GM12878 (cell line): ENCODE data around the gene ECM1. TPM values are rescaled to one million over a fixed set of nuclear protein-coding genes. Genes with fewer than 3 reads are reported as not detected.

ENCODE experiments used
- ATAC-seq: fragments of 200-7000 bp; cut with Tn5 transposase; 3 replicates; pipeline ENCODE4 v1.9.1; 2020; ENCODE audit warnings: mild to moderate bottlenecking, moderate library complexity
- BruUV-seq: library from RNA; stranded (reverse); fragments of 400-500 nt; replicated peaks from 2 replicates; lab custom pipeline; 2021; lab: Mats Ljungman, UMichigan
- CTCF ChIA-PET: fragments of 300-600 bp; sonication (Branson Sonifier 250); formaldehyde crosslinking; extraction: SDS; loops from one replicate; lab custom pipeline; 2021; ENCODE audit warnings: inconsistent platforms; lab: Yijun Ruan, JAX
- POLR2A ChIA-PET: fragments of 350-600 bp; formaldehyde crosslinking; extraction: SDS; loops from one replicate; lab custom pipeline; 2021; ENCODE audit warnings: inconsistent platforms; lab: Charles Lee
- RAD21 ChIA-PET: fragments of 300-600 bp; sonication (Branson Sonifier 250); formaldehyde crosslinking; loops from one replicate; lab custom pipeline; 2023; ENCODE audit warnings: antibody characterized with exemption; ENCODE audit not compliant: unreplicated experiment; lab: Charles Lee
- SMC1A ChIA-PET: fragments of 300-600 bp; sonication (Branson Sonifier 250); formaldehyde crosslinking; loops from one replicate; lab custom pipeline; 2023; ENCODE audit not compliant: unreplicated experiment, uncharacterized antibody; lab: Charles Lee
- DNase-seq: peaks from one replicate; pipeline ENCODE4 v3.0.0-alpha.2; 2011; ENCODE audit warnings: low read depth, low spot score
- FAIRE-seq: peaks from 3 replicates; lab custom pipeline; 2011; peaks lifted over from hg19 to GRCh38; lab: Jason Lieb, UNC
- H2AFZ ChIP-seq: 2 replicates; pipeline ENCODE4 v1.6.0; 2011; ENCODE audit warnings: low read depth, low read length, control low read depth; ENCODE audit not compliant: control insufficient read depth
- H3K27ac ChIP-seq: 2 replicates; pipeline ENCODE4 v1.5.1; 2011; ENCODE audit warnings: control low read depth; ENCODE audit not compliant: control insufficient read depth, insufficient read depth
- H3K27me3 ChIP-seq, 2 experiments: replicated peaks in 1 of 2; 2 replicates each; pipeline versions ENCODE4 v1.6.0 to v1.6.1; 2011; ENCODE audit warnings: low read length in 1 of 2; ENCODE audit not compliant: control insufficient read depth in 2 of 2, insufficient read depth in 2 of 2
- H3K36me3 ChIP-seq, 2 experiments: 2 replicates each; pipeline ENCODE4 v1.5.1; 2011; ENCODE audit warnings: low read length in 1 of 2; ENCODE audit not compliant: control insufficient read depth in 2 of 2, insufficient read depth in 2 of 2
- H3K4me1 ChIP-seq: 2 replicates; pipeline ENCODE4 v1.6.1; 2011; ENCODE audit warnings: mild to moderate bottlenecking, low read length, moderate library complexity, mixed read lengths; ENCODE audit not compliant: control insufficient read depth, insufficient read depth
- H3K4me2 ChIP-seq: 2 replicates; pipeline ENCODE4 v1.6.0; 2011; ENCODE audit warnings: control low read depth; ENCODE audit not compliant: control insufficient read depth, insufficient read depth
- H3K4me3 ChIP-seq: fragments of 200-600 bp; sonication (generic); 2 replicates; pipeline ENCODE4 v1.5.1; 2016
- H3K79me2 ChIP-seq: 2 replicates; pipeline ENCODE4 v1.6.0; 2011; ENCODE audit warnings: low read length; ENCODE audit not compliant: control insufficient read depth, insufficient read depth
- H3K9ac ChIP-seq: 2 replicates; pipeline ENCODE4 v1.8.0; 2011; ENCODE audit warnings: low read length, control low read depth, mixed read lengths; ENCODE audit not compliant: control insufficient read depth, insufficient read depth
- H3K9me3 ChIP-seq: replicated peaks from 3 replicates; pipeline ENCODE4 v1.5.1; 2011; ENCODE audit warnings: mild to moderate bottlenecking, low read length; ENCODE audit not compliant: control insufficient read depth, insufficient read depth
- H4K20me1 ChIP-seq: 2 replicates; pipeline ENCODE4 v1.6.0; 2011; ENCODE audit not compliant: control insufficient read depth, insufficient read depth
- BHLHE40 ChIP-seq, 2 experiments: fragments of 450-650 bp in 1 of 2; IDR thresholded peaks; 2 replicates each; pipeline ENCODE4 v1.6.1; 2011 to 2017; ENCODE audit warnings: low read depth in 2 of 2, borderline replicate concordance in 1 of 2, improper control_type of control experiment in 1 of 2, low read length in 1 of 2, mild to moderate bottlenecking in 1 of 2
- EGR1 ChIP-seq, 2 experiments: IDR thresholded peaks; 1 replicate in 1 of 2; 2 replicates in 1 of 2; pipeline ENCODE4 v1.6.1; 2011 to 2012; ENCODE audit warnings: low read depth in 2 of 2, low read length in 2 of 2, borderline replicate concordance in 1 of 2, mild to moderate bottlenecking in 1 of 2, moderate library complexity in 1 of 2
- IKZF1 ChIP-seq: fragments of 450-650 bp; conservative IDR thresholded peaks from 2 replicates; pipeline ENCODE4 v1.6.1; 2017; ENCODE audit warnings: antibody characterized with exemption, mild to moderate bottlenecking
- KAT2A ChIP-seq: conservative IDR thresholded peaks from 2 replicates; pipeline ENCODE4 v1.6.1; 2011; ENCODE audit warnings: low read depth, low read length; ENCODE audit not compliant: control insufficient read depth
- MEF2A ChIP-seq: IDR thresholded peaks from 2 replicates; pipeline ENCODE4 v1.6.1; 2011; ENCODE audit warnings: low read depth, mild to moderate bottlenecking, low read length, moderate library complexity; ENCODE audit not compliant: insufficient read depth
- NFYA ChIP-seq: IDR thresholded peaks from 2 replicates; pipeline ENCODE4 v1.6.1; 2011; ENCODE audit warnings: low read depth, mild to moderate bottlenecking, low read length, improper control_type of control experiment, borderline replicate concordance
- NFYB ChIP-seq: IDR thresholded peaks from 2 replicates; pipeline ENCODE4 v1.6.1; 2011; ENCODE audit warnings: low read depth, mild to moderate bottlenecking, low read length, improper control_type of control experiment, moderate library complexity; ENCODE audit not compliant: insufficient read depth
- RFX5 ChIP-seq: IDR thresholded peaks from 2 replicates; pipeline ENCODE4 v1.6.1; 2011; ENCODE audit warnings: low read depth, low read length, improper control_type of control experiment
- ZSCAN29 ChIP-seq: fragments of 450-650 bp; IDR thresholded peaks from 2 replicates; pipeline ENCODE4 v1.6.1; 2017; ENCODE audit warnings: mild to moderate bottlenecking, moderate library complexity
- WGBS: methylation state at CpG from one replicate; pipeline ENCODE4 v1.1.6; 2016; ENCODE audit warnings: low lambda C conversion rate; ENCODE audit not compliant: insufficient replicate concordance, insufficient coverage; ENCODE audit errors: missing lambda C conversion rate; 5-methylcytosine and 5-hydroxymethylcytosine counted together
- in situ Hi-C: fragments of 300-500 bp; cut with MboI; formaldehyde crosslinking; loops from 9 replicates; pipeline ENCODE4 v1.14.3; 2018; ENCODE audit warnings: mixed read lengths
- intact Hi-C: fragments of 100-400 bp; cut with micrococcal nuclease; formaldehyde crosslinking; loops from one replicate; pipeline ENCODE4 v1.14.2; 2022; ENCODE audit not compliant: unreplicated experiment
- polyA plus RNA-seq, 11 experiments: library from polyadenylated mRNA; depleted of rRNA in 4 of 11; unstranded in 6 of 11; stranded (reverse) in 5 of 11; fragments of >200 nt; fragmentation: Nextera tagmentation in 4 of 11; fragmentation: Illumina TruSeq in 1 of 11; extraction: Ambion mirVana in 4 of 11; extraction: Trizol in 1 of 11; gene quantifications; 1 replicate in 1 of 11; 2 replicates in 10 of 11; pipeline versions ENCODE4 v1.2.1 to v1.2.3, GENCODE V29; 2011 to 2016; ENCODE audit warnings: inconsistent platforms in 2 of 11, missing spikeins in 2 of 11, low read depth in 1 of 11
- total RNA-seq, 4 experiments: library from RNA; depleted of rRNA in 3 of 4; stranded (reverse); fragments of >200 nt in 3 of 4; fragmentation: Illumina TruSeq in 1 of 4; extraction: Trizol in 1 of 4; gene quantifications; 2 replicates each; pipeline versions ENCODE4 v1.2.1 to v1.2.3, GENCODE V29; 2013 to 2021
- TF ChIP-seq, protein P1 (sequence below): fragments of 450-650 bp; IDR thresholded peaks from 2 replicates; pipeline ENCODE4 v1.6.1; 2016; ENCODE audit warnings: mild to moderate bottlenecking, moderate library complexity, borderline replicate concordance

The ECM1 gene
- total and polyA plus RNA-seq, 10 of the 15 experiments (the other 5 are each of a cell fraction or from before 2014, with no cell fraction given) = 0.06 to 1.3 (median 0.60) TPM

DNA sequence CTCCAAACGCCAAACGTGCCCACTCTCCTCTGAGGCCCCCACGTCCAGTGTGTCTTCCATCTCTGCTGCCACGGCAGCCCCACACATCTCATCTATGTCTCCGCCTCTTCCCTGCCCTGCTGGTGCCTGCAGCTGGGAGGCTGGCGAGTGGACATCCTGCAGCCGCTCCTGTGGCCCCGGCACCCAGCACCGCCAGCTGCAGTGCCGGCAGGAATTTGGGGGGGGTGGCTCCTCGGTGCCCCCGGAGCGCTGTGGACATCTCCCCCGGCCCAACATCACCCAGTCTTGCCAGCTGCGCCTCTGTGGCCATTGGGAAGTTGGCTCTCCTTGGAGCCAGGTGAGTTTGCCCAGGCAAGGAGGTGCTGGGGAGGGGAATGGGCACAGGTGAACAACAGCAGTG lies 49.9 kb downstream of the ECM1 start (continued):
- no peak for TF ChIP-seq NFYA

DNA sequence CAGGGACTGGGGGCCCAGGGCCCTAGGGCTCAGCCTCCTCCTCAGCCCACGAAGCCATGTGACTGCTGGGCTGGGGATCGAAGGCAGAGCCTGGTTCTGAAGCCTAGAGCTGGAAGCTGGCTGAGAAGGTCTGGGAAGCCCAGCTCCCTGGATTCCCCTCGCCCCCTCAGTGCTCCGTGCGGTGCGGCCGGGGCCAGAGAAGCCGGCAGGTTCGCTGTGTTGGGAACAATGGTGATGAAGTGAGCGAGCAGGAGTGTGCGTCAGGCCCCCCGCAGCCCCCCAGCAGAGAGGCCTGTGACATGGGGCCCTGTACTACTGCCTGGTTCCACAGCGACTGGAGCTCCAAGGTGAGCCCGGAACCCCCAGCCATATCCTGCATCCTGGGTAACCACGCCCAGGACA lies 50.4 kb downstream of the ECM1 start:
- no peak overlapping the region for H3K9ac ChIP-seq

More for the DNA sequence above, 50.4 kb downstream of the ECM1 start:
- no peak overlapping the region for H2AFZ ChIP-seq
- intact Hi-C loops = no loop called here
- FAIRE-seq = no peak
- TF ChIP-seq, protein P1, sequence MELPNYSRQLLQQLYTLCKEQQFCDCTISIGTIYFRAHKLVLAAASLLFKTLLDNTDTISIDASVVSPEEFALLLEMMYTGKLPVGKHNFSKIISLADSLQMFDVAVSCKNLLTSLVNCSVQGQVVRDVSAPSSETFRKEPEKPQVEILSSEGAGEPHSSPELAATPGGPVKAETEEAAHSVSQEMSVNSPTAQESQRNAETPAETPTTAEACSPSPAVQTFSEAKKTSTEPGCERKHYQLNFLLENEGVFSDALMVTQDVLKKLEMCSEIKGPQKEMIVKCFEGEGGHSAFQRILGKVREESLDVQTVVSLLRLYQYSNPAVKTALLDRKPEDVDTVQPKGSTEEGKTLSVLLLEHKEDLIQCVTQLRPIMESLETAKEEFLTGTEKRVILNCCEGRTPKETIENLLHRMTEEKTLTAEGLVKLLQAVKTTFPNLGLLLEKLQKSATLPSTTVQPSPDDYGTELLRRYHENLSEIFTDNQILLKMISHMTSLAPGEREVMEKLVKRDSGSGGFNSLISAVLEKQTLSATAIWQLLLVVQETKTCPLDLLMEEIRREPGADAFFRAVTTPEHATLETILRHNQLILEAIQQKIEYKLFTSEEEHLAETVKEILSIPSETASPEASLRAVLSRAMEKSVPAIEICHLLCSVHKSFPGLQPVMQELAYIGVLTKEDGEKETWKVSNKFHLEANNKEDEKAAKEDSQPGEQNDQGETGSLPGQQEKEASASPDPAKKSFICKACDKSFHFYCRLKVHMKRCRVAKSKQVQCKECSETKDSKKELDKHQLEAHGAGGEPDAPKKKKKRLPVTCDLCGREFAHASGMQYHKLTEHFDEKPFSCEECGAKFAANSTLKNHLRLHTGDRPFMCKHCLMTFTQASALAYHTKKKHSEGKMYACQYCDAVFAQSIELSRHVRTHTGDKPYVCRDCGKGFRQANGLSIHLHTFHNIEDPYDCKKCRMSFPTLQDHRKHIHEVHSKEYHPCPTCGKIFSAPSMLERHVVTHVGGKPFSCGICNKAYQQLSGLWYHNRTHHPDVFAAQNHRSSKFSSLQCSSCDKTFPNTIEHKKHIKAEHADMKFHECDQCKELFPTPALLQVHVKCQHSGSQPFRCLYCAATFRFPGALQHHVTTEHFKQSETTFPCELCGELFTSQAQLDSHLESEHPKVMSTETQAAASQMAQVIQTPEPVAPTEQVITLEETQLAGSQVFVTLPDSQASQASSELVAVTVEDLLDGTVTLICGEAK = no peak
- TF ChIP-seq ZSCAN29 (no peak), MEF2A (no peak), BHLHE40 (IDR thresholded peaks at IDR 0.05; ENCODE audit: borderline replicate concordance in 1 of 2, low read depth in 2 of 2, low read length in 1 of 2) (no peak), RFX5 (no peak), KAT2A (no peak), IKZF1 (no peak), EGR1 (IDR thresholded peaks at IDR 0.05; ENCODE audit: borderline replicate concordance in 1 of 2, low read depth in 2 of 2, low read length in 2 of 2) (no peak), NFYB (no peak)
- peaks cover 10% of the 10 kb centered on the region for H3K4me1 ChIP-seq
- H3K9me3 ChIP-seq = no peaks in the 10 kb centered on the region
- SMC1A ChIA-PET = interaction anchor here (0.6 to 12.5 kb wide), 4 partner anchors 10 to 246 kb away, joined by 3 to 388 read pairs (median 185); partner anchors contain the start of gene MCL1
- no peak overlapping the region for H3K27ac ChIP-seq
- no peaks in the 10 kb centered on the region for H3K27me3 ChIP-seq
- CTCF ChIA-PET = interaction anchor here (0.7 to 13.7 kb wide), 11 partner anchors 18 to 418 kb away, joined by 3 to 390 read pairs (median 4); partner anchors contain the start of genes GOLPH3L and MCL1
- no peak for DNase-seq
- H3K4me2 ChIP-seq = no peak overlapping the region
- H3K36me3 ChIP-seq = no peaks in the 10 kb centered on the region
- BruUV-seq = no TSS peak
- POLR2A ChIA-PET = interaction anchor here (0.5 to 1.4 kb wide), 4 partner anchors 10 to 351 kb away, joined by 3 to 9 read pairs (median 4); partner anchors contain the start of gene GOLPH3L
- RAD21 ChIA-PET = interaction anchor here (0.7 to 6.7 kb wide), 4 partner anchors 21 to 208 kb away, joined by 3 to 81 read pairs (median 3); partner anchors contain the start of genes CTSS and MCL1
- ATAC-seq = no peak
- H4K20me1 ChIP-seq = no peaks in the 10 kb centered on the region
- WGBS = 77% methylated on average over 15 of the region's 15 CpGs
- in situ Hi-C loops = no loop called here
- H3K4me3 ChIP-seq = no peak overlapping the region
- H3K79me2 ChIP-seq = peaks cover 14% of the 10 kb centered on the region
